DOHH2 (cell line): Measurements from ENCODE around the gene SPIN1.

Source experiments
- H3F3A ChIP-seq: fragments of 200-600 bp; sonication (generic), shearing (Covaris generic); 2 replicates; pipeline ENCODE4 v1.6.0; 2016; ENCODE audit warnings: antibody characterized with exemption, mild to moderate bottlenecking; ENCODE audit not compliant: control insufficient read depth, insufficient read depth
- H3K27ac ChIP-seq: fragments of 200-600 bp; sonication (generic); 2 replicates; pipeline ENCODE4 v1.5.1; 2014; ENCODE audit warnings: low read depth, mild to moderate bottlenecking, low read length, moderate library complexity
- H3K27me3 ChIP-seq: fragments of 200-600 bp; sonication (generic); 2 replicates; pipeline ENCODE4 v1.6.1; 2014; ENCODE audit warnings: mild to moderate bottlenecking, low read length, mixed read lengths; ENCODE audit not compliant: control insufficient read depth
- H3K36me3 ChIP-seq: fragments of 200-600 bp; sonication (generic); 2 replicates; pipeline ENCODE4 v1.6.1; 2014; ENCODE audit warnings: mild to moderate bottlenecking, low read length, moderate library complexity, mixed read lengths; ENCODE audit not compliant: control insufficient read depth
- H3K4me1 ChIP-seq: fragments of 200-600 bp; sonication (generic); 2 replicates; pipeline ENCODE4 v1.6.1; 2014; ENCODE audit warnings: mild to moderate bottlenecking, low read length, mixed read lengths; ENCODE audit not compliant: control insufficient read depth
- H3K4me2 ChIP-seq: fragments of 200-600 bp; sonication (generic); 2 replicates; pipeline ENCODE4 v1.6.0; 2014; ENCODE audit warnings: mild to moderate bottlenecking, low read length, moderate library complexity
- H3K4me3 ChIP-seq: fragments of 200-600 bp; sonication (generic); 2 replicates; pipeline ENCODE4 v1.5.1; 2014; ENCODE audit warnings: mild to moderate bottlenecking, low read length, mixed read lengths
- H3K79me2 ChIP-seq: fragments of 200-600 bp; sonication (generic); 2 replicates; pipeline ENCODE4 v1.6.1; 2014; ENCODE audit warnings: mild to moderate bottlenecking, low read length, mixed read lengths; ENCODE audit not compliant: control insufficient read depth
- H3K9me2 ChIP-seq: fragments of 200-600 bp; sonication (generic); replicated peaks from 2 replicates; pipeline ENCODE4 v1.6.1; 2014; ENCODE audit warnings: mild to moderate bottlenecking, low read length, mixed read lengths; ENCODE audit not compliant: control insufficient read depth
- H3K9me3 ChIP-seq: fragments of 200-600 bp; sonication (generic); 2 replicates; pipeline ENCODE4 v1.6.1; 2014; ENCODE audit warnings: antibody characterized with exemption, low read length, mixed read lengths; ENCODE audit not compliant: control insufficient read depth, insufficient read depth
- H4K20me1 ChIP-seq: fragments of 200-600 bp; sonication (generic); 2 replicates; pipeline ENCODE4 v1.6.0; 2014; ENCODE audit warnings: low read depth, mild to moderate bottlenecking, antibody characterized with exemption, low read length, moderate library complexity; ENCODE audit not compliant: control insufficient read depth, insufficient read depth
- CTCF ChIP-seq: fragments of 200-600 bp; sonication (generic); IDR thresholded peaks from one replicate; pipeline ENCODE4 v1.5.1; 2014; ENCODE audit warnings: antibody characterized with exemption, mild to moderate bottlenecking, low read depth, low read length; ENCODE audit not compliant: poor library complexity, severe bottlenecking
- EZH2phosphoT487 ChIP-seq: fragments of 200-600 bp; sonication (generic); IDR thresholded peaks from 2 replicates; pipeline ENCODE4 v1.6.1; 2017; ENCODE audit warnings: borderline replicate concordance, mild to moderate bottlenecking, antibody characterized with exemption, low read length, moderate library complexity, mixed read lengths

The SPIN1 gene

GRCh38 chr9:88511906-88512305 is 123.7 kb downstream of the SPIN1 start:
- no peaks in the 10 kb centered on the region for H3K9me3 ChIP-seq
- no peak overlapping the region for H3K27ac ChIP-seq
- no peaks in the 10 kb centered on the region for H3K9me2 ChIP-seq
- TF ChIP-seq CTCF (no peak), EZH2phosphoT487 (no peak)
- no peaks in the 10 kb centered on the region for H3K27me3 ChIP-seq
- H4K20me1 ChIP-seq = no peaks in the 10 kb centered on the region
- H3K36me3 ChIP-seq = no peaks in the 10 kb centered on the region
- H3K4me2 ChIP-seq = no peak overlapping the region
- H3K4me1 ChIP-seq = no peaks in the 10 kb centered on the region
- H3K79me2 ChIP-seq = no peaks in the 10 kb centered on the region
- no peak overlapping the region for H3K4me3 ChIP-seq
- no peaks in the 10 kb centered on the region for H3F3A ChIP-seq

GRCh38 chr9:88514247-88514646 is 126.0 kb downstream of the SPIN1 start:
- Histone ChIP-seq H3K36me3 (no peaks in the 10 kb centered on the region), H3K27ac (no peak overlapping the region), H3K79me2 (no peaks in the 10 kb centered on the region), H4K20me1 (no peaks in the 10 kb centered on the region), H3K4me3 (no peak overlapping the region), H3K9me2 (no peaks in the 10 kb centered on the region), H3F3A (no peaks in the 10 kb centered on the region), H3K9me3 (no peaks in the 10 kb centered on the region), H3K4me2 (no peak overlapping the region), H3K4me1 (no peaks in the 10 kb centered on the region), H3K27me3 (no peaks in the 10 kb centered on the region)
- no peak for TF ChIP-seq CTCF
- no peak for TF ChIP-seq EZH2phosphoT487

GRCh38 chr9:88521308-88521707 is 133.1 kb downstream of the SPIN1 start:
- no peaks in the 10 kb centered on the region for H3K4me1 ChIP-seq
- H3K36me3 ChIP-seq = no peaks in the 10 kb centered on the region
- H3F3A ChIP-seq = no peaks in the 10 kb centered on the region
- no peak for TF ChIP-seq CTCF
- no peak for TF ChIP-seq EZH2phosphoT487
- H3K4me3 ChIP-seq = no peak overlapping the region
- H3K9me2 ChIP-seq = no peaks in the 10 kb centered on the region
- H3K9me3 ChIP-seq = no peaks in the 10 kb centered on the region
- H4K20me1 ChIP-seq = no peaks in the 10 kb centered on the region
- no peak overlapping the region for H3K27ac ChIP-seq
- no peaks in the 10 kb centered on the region for H3K79me2 ChIP-seq
- H3K4me2 ChIP-seq = no peak overlapping the region
- H3K27me3 ChIP-seq = no peaks in the 10 kb centered on the region

- no peaks in the 10 kb centered on the region for H3K9me3 ChIP-seq
Observed at GRCh38 chr9:88522360-88522759, 134.1 kb downstream of the SPIN1 start.

More at GRCh38 chr9:88522360-88522759, 134.1 kb downstream of the SPIN1 start:
- H3K36me3 ChIP-seq = no peaks in the 10 kb centered on the region
- no peaks in the 10 kb centered on the region for H3K27me3 ChIP-seq
- no peak overlapping the region for H3K4me2 ChIP-seq
- H3K4me1 ChIP-seq = no peaks in the 10 kb centered on the region
- H3K4me3 ChIP-seq = no peak overlapping the region
- no peaks in the 10 kb centered on the region for H3F3A ChIP-seq
- H3K9me2 ChIP-seq = no peaks in the 10 kb centered on the region
- TF ChIP-seq EZH2phosphoT487 (no peak), CTCF (no peak)
- H3K79me2 ChIP-seq = no peaks in the 10 kb centered on the region
- H3K27ac ChIP-seq = no peak overlapping the region
- no peaks in the 10 kb centered on the region for H4K20me1 ChIP-seq
